Ectodermal cell (in vitro differentiated cells): Measurements from ENCODE around the gene NSD1.

Experiments used
- H3K27ac ChIP-seq: 2 replicates; pipeline ENCODE4 v1.7.0; 2013; ENCODE audit warnings: mild to moderate bottlenecking, low read depth, low read length; ENCODE audit not compliant: insufficient read depth, poor library complexity, severe bottlenecking
- H3K27me3 ChIP-seq: 2 replicates; pipeline ENCODE4 v1.7.0; 2013; ENCODE audit warnings: mild to moderate bottlenecking, low read length; ENCODE audit not compliant: insufficient read depth, control insufficient read depth, poor library complexity, severe bottlenecking
- H3K36me3 ChIP-seq: one replicate; pipeline ENCODE4 v1.7.0; 2013; ENCODE audit warnings: low read length; ENCODE audit not compliant: control insufficient read depth, insufficient read depth
- H3K4me1 ChIP-seq: one replicate; pipeline ENCODE4 v1.7.0; 2013; ENCODE audit warnings: low read length; ENCODE audit not compliant: control insufficient read depth, insufficient read depth
- H3K4me3 ChIP-seq: 2 replicates; pipeline ENCODE4 v1.7.0; 2013; ENCODE audit warnings: low read depth, low read length, control low read depth; ENCODE audit not compliant: insufficient read depth
- H3K9me3 ChIP-seq: 2 replicates; pipeline ENCODE4 v1.7.0; 2013; ENCODE audit warnings: mild to moderate bottlenecking, low read length, moderate library complexity; ENCODE audit not compliant: control insufficient read depth
- WGBS, 2 experiments: methylation state at CpG; one replicate each; pipeline ENCODE4 v1.1.7; 2013; ENCODE audit warnings: missing lambda C conversion rate in 2 of 2; 5-methylcytosine and 5-hydroxymethylcytosine counted together

The NSD1 gene

DNA sequence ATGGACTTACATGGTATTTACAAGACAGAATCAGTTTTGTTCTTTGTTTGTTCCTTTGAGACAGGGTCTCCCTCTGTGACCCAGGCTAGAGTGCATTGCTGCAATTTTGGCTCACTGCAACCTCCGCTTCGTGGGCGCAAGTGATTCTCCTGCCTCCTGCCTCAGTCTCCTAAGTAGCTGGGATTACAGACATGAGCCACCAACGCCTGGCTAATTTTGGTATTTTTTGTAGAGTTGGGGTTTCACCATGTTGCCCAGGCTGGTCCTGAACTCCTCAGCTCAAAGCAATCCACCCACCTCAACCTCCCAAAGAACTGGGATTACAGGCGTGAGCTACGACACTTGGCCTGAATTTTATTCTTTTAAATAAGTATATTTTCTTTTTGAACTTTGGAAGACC is 142.3 kb downstream of the NSD1 start:
- Histone ChIP-seq H3K36me3 (peaks cover 43% of the 10 kb centered on the region), H3K4me3 (no peak overlapping the region)
- 93 to 95% methylated on average over 4 to 6 of the region's 6 CpGs for WGBS, 2 experiments

DNA sequence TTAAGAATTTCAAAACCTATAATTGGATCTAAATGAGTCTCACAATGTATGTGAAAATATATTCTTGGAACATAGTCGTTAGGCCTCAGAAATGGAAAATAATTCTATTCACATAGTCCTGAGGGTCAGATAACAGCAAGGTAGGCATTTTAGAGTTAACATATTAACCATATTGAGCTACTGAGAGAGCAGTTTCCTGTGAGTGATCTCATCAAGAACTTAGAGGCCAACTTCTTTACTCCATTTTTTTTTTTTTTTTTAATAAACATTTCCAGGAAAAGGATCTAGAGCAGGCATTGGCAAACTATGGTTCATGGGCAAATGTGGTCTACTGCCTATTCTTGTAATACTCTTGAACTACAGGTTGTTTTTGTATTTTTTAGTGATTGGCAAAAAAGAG is 143.3 kb downstream of the NSD1 start:
- Histone ChIP-seq H3K9me3 (no peaks in the 10 kb centered on the region), H3K4me3 (no peak overlapping the region), H3K4me1 (no peaks in the 10 kb centered on the region), H3K36me3 (peaks cover 46% of the 10 kb centered on the region), H3K27ac (no peak overlapping the region), H3K27me3 (no peaks in the 10 kb centered on the region)
- WGBS, 2 experiments = 100% methylated on average over 1 of the region's 1 CpG; no CpG with 5 or more reads in 1 of the 2 experiments

More for the DNA sequence above, 142.3 kb downstream of the NSD1 start:
- no peaks in the 10 kb centered on the region for H3K4me1 ChIP-seq
- H3K27ac ChIP-seq = no peak overlapping the region
- no peaks in the 10 kb centered on the region for H3K27me3 ChIP-seq
- H3K9me3 ChIP-seq = no peaks in the 10 kb centered on the region

DNA sequence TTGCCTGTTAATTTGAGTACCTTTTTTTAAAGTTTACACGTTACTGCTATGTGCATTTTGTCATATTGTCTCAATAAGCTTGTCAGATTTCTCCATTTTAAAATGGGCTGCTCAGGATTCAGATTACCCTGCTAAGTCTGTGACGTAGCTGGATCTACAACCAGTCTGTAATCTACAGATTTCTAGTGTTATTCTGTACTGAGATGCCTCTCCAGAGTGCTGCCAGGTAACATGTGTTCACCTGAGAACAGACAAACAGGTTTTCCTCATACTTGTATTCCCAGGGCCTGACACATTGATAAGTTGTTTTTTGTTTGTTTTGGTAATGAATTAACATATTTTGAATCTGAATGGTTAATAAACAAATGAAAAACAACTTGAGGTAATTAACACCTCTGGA is 154.6 kb downstream of the NSD1 start:
- Histone ChIP-seq H3K9me3 (no peaks in the 10 kb centered on the region), H3K4me1 (no peaks in the 10 kb centered on the region), H3K4me3 (no peak overlapping the region), H3K36me3 (peaks cover 42% of the 10 kb centered on the region), H3K27me3 (no peaks in the 10 kb centered on the region), H3K27ac (no peak overlapping the region)
- 99 to 100% methylated on average over 2 of the region's 2 CpGs for WGBS, 2 experiments

- H3K4me3 ChIP-seq = no peak overlapping the region
- no peaks in the 10 kb centered on the region for H3K9me3 ChIP-seq
- H3K4me1 ChIP-seq = no peaks in the 10 kb centered on the region
- peaks cover 46% of the 10 kb centered on the region for H3K36me3 ChIP-seq
- H3K27me3 ChIP-seq = no peaks in the 10 kb centered on the region
- 95 to 96% methylated on average over 11 to 12 of the region's 12 CpGs for WGBS, 2 experiments
- no peak overlapping the region for H3K27ac ChIP-seq
These were observed 157.4 kb downstream of the NSD1 start for GRCh38 chr5:177290816-177291596.

DNA sequence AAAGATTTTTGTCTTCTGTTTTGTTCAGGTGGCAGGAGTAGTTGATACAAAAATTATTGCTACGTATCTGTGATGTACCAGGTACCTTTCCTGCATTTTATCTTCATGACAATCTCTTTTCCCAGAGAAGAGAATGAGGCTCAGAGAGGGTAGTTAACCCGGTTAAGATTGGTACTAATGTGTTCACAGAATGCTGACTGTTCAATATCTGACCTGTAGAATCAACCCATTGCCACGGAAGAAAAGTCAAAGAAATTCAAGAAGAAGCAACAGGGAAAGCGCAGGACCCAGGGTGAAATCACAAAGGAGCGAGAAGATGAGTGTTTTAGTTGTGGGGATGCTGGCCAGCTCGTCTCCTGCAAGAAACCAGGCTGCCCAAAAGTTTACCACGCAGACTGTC is 158.2 kb downstream of the NSD1 start:
- Histone ChIP-seq H3K36me3 (peaks cover 48% of the 10 kb centered on the region), H3K27ac (peak overlapping the region; percentile 21), H3K9me3 (no peaks in the 10 kb centered on the region), H3K27me3 (no peaks in the 10 kb centered on the region), H3K4me3 (no peak overlapping the region), H3K4me1 (no peaks in the 10 kb centered on the region)
- 98% methylated on average over 7 of the region's 7 CpGs for WGBS, 2 experiments

DNA sequence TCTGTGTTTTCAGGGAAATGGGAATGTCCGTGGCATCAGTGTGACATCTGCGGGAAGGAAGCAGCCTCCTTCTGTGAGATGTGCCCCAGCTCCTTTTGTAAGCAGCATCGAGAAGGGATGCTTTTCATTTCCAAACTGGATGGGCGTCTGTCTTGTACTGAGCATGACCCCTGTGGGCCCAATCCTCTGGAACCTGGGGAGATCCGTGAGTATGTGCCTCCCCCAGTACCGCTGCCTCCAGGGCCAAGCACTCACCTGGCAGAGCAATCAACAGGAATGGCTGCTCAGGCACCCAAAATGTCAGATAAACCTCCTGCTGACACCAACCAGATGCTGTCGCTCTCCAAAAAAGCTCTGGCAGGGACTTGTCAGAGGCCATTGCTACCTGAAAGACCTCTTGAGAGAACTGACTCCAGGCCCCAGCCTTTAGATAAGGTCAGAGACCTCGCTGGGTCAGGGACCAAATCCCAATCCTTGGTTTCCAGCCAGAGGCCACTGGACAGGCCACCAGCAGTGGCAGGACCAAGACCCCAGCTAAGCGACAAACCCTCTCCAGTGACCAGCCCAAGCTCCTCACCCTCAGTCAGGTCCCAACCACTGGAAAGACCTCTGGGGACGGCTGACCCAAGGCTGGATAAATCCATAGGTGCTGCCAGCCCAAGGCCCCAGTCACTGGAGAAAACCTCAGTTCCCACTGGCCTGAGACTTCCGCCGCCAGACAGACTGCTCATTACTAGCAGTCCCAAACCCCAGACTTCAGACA is 160.4 kb downstream of the NSD1 start:
- Histone ChIP-seq H3K4me1 (no peaks in the 10 kb centered on the region), H3K4me3 (no peak overlapping the region), H3K27ac (no peak overlapping the region), H3K27me3 (no peaks in the 10 kb centered on the region), H3K36me3 (peaks cover 49% of the 10 kb centered on the region), H3K9me3 (no peaks in the 10 kb centered on the region)
- WGBS, 2 experiments = 96 to 97% methylated on average over 12 of the region's 12 CpGs

GRCh38 chr5:177294632-177295031 is 161.1 kb downstream of the NSD1 start:
- Histone ChIP-seq H3K27me3 (no peaks in the 10 kb centered on the region), H3K9me3 (no peaks in the 10 kb centered on the region), H3K36me3 (peaks cover 49% of the 10 kb centered on the region), H3K4me3 (no peak overlapping the region), H3K4me1 (peaks cover 6% of the 10 kb centered on the region), H3K27ac (no peak overlapping the region)
- WGBS, 2 experiments = 92 to 96% methylated on average over 3 of the region's 3 CpGs

- Histone ChIP-seq H3K4me3 (no peak overlapping the region), H3K4me1 (peaks cover 6% of the 10 kb centered on the region), H3K9me3 (no peaks in the 10 kb centered on the region), H3K27ac (no peak overlapping the region), H3K36me3 (peaks cover 49% of the 10 kb centered on the region), H3K27me3 (no peaks in the 10 kb centered on the region)
- WGBS, 2 experiments = 96 to 97% methylated on average over 9 of the region's 9 CpGs
These were observed 162.4 kb downstream of the NSD1 start for GRCh38 chr5:177295924-177296323.

GRCh38 chr5:177296581-177296980 is 163.0 kb downstream of the NSD1 start:
- H3K9me3 ChIP-seq = no peaks in the 10 kb centered on the region
- no peak overlapping the region for H3K4me3 ChIP-seq
- no peaks in the 10 kb centered on the region for H3K27me3 ChIP-seq
- peaks cover 6% of the 10 kb centered on the region for H3K4me1 ChIP-seq
- H3K27ac ChIP-seq = no peak overlapping the region
- peaks cover 49% of the 10 kb centered on the region for H3K36me3 ChIP-seq
- WGBS, 2 experiments = 91 to 93% methylated on average over 4 of the region's 4 CpGs

DNA sequence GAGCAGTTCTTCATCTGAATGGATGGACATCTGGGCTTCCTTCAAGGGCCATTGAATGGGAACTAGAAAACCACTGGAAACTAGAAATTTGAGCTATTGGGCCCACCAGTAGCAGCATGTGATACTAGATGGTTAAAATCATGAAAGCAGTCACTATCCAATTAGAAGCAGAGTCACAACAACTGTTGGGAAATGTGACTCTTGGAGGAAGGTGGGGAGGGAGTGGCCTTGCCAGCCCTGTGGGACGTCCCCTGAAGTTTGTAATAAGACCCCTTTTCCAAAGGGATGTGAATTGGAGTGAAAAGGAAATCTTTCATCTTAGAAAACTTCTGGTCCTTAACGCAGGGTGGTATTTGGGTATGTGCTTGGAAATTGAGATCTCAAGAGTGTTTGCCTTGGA is 164.3 kb downstream of the NSD1 start:
- peaks cover 37% of the 10 kb centered on the region for H3K36me3 ChIP-seq
- H3K4me3 ChIP-seq = no peak overlapping the region
- peaks cover 3% of the 10 kb centered on the region for H3K27me3 ChIP-seq
- H3K9me3 ChIP-seq = no peaks in the 10 kb centered on the region
- no peak overlapping the region for H3K27ac ChIP-seq
- WGBS, 2 experiments = 82 to 84% methylated on average over 2 of the region's 2 CpGs
- H3K4me1 ChIP-seq = peaks cover 6% of the 10 kb centered on the region
